ENCODE measurements around the gene RNF31.

RNF31 gene

DNA sequence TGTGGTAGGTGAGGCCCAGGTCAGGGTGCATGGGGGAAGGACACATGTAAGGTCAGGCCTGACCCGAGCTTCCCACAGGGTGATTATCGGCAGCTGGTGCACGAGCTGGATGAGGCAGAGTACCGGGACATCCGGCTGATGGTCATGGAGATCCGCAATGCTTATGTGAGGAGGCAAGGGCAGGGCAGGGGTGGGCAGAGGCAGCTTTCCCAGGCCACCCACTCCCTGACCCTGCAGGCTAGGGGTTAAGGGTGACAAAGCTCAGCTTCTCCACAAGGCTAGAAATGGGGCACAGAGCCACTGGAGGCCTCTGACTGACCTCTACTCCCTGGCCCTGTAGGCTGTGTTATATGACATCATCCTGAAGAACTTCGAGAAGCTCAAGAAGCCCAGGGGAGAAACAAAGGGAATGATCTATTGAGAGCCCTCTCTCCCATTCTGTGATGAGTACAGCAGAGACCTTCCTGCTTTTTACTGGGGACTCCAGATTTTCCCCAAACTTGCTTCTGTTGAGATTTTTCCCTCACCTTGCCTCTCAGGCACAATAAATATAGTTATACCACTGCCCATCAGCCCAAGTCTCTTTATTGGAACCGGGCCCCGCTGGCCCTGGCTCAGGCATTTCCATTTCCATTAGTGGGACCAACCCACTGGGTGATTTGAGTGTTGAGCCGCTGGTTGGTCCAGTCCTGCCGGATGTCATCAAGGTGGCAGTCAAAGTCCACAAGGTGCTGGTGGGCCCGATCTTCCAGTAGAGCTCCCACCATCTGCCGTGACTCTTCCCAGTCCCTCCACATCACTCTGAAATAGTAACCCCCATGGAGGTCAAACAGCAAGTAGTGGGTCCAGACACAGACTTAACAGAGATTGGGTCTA lies 8.7 kb upstream of the RNF31 start:
- DNase-seq, result no peak

DNA sequence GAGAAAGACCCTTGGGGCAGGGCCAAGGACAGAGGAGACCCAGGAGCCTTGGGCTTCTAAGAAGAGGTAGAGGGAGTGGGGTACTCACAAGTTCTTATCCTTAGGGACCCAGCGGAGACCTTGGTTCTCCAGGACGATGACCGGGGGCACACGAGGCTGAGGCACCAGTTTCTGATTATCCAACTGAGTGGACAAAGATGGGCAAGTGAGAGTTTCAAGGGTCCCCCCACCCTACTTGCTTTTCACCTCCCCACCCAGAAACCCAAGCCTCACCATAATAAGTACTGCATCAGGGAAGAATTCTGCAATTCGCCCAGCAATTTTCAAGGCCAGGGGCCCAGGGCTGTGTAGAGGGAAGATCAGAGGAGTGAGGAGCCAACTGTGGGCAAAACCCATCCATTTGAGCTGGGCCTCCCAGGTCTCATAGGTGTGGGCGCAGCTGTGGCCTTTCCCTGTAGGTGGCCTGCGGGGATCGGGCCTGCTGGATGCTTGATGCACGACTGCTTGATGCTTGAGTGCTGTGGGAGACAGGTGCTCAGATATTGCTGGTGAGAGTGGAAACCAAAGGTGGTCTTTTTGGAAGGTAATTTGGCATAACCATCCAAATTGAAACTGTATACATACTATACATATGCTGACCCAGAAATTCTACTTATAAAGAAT lies 7.9 kb upstream of the RNF31 start:
- DNase-seq, result peak; percentile 10

DNA sequence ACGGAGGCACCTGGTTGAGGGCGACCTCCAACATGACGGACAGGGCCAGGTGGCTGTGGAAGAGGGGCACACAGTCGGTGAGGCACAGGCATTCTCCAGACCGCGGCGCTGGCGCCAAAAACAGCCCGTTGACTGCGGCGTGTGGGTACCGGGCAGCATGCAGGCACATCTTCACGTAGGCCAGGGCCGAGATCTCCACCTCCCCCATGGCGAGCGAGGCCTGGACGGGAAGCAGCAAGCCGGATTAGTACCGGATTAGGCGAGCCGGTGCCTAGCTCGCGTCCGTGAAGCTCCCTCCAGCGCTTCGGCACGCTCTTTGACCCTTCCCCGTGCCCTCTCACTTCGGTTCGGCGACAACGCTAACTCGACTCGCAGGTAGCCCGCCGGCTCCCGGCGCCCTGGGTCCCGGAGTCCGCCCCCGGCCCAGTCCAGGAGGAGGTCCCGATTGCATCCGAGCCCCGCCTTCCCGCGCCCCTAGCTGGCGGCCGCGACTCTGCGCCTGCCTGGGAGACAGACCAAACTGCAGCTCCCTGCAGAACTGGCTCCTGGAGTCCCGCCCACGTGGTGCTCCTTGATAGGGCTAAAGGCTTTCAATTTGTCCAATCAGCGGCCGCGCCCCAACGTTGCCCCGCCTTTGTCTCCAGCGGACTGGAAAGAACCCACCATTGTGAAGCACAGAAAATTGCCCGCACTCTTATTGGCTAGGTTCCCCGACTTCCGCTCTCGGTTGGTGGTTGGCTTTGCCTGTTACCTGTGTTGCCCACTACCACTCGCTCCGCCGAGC lies 6.0 kb upstream of the RNF31 start, which contains the start of gene EMC9:
EMC9 (minus strand) TSS at position 495 of the 784 bp plus-strand sequence; CDS start at position 208, 287 bp downstream.
- peak; percentile 100 for DNase-seq

DNA sequence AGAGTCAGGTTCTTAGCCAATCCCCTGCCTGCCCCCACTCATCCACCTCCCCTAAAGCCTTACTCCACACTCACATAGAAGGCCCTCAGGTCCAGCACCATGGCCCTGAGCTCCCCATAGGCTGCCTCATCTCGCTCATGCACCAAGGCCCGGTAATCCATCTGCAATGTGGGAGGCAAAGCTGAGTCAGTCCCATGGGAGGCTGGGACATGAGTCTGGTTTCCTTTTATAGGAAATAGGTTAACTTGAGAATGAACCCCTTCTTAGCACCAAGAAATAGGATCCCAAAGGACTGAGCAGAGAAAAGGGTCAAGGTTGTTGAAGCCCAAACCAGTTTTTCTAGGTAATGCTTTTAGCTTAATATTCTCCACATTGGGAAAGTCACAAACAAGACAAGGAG lies 3.8 kb upstream of the RNF31 start:
- DNase-seq, result no peak

DNA sequence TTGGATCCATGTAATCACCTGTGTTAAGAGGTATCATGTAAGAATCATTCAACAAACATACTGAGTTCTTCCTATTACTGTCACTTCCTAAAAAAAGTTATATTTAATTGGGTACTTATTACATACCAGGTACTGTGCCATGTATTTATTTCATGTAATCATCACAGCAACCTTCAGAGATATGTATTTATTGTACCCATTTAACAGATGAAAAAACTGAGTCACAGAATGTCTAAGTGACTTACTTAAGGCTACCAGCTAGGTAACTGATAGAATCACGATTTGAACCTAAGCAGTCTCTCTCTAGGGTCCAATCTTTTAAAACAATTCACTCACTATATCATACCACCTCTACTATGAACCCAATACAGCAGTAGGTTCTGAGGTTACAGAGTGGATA lies 2.8 kb upstream of the RNF31 start:
- no peak for DNase-seq

DNA sequence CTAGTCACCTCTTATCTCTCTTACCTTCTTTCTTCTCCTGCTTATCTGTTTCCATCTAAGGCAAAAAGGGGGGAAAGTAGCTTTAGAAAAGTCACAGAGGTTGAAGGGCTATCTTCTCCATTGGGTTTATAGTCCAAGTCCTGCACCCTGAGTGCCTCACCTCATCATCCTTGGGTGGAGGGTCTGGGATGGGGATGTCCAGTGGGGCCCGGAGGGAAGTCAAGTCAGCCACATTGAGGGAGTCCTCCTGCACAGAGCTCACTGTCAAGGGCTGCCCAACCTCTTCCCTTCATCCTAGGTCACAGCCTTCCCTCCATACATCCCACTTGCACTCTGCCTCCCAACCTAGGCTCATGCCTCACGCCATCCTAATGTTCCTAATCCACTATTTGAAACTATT lies 2.1 kb upstream of the RNF31 start:
- no peak for DNase-seq

DNA sequence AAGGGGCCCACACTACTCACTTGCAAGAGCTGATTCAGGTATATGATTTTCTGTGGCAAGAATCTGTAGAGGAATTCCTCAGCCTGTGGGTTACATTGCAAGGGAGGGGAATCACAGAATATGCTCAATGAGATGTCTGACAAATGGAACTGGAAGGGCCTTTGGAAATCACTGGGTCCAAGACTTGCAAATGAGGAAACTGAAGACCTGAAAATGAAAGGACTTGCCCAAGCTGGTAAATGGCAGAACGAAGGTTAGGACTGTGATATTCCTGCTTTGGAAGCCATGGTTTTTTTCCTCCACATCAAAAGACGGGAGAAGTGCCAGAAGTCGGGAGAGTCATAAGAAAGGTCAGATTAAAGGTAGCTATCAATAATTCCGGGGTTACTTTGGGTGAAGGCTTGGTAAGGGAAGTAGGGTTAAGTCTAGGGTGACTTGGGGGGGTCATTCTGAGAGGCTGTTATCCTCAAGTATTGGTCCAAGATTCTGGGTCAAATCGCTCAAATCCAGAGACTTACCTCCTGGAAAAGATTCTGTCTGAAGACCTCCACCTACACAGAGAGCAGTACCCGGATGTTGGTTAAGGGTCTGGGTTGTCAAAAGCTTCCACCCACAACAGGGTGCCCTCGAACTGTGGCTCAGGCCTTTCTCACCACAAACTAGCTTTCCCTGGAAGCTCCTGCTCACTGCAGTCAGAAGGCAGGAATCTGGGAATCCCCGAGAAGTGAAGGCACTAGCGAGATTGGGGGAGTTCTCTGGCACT lies 1.4 kb upstream of the RNF31 start:
- peak; percentile 42 for DNase-seq

DNA sequence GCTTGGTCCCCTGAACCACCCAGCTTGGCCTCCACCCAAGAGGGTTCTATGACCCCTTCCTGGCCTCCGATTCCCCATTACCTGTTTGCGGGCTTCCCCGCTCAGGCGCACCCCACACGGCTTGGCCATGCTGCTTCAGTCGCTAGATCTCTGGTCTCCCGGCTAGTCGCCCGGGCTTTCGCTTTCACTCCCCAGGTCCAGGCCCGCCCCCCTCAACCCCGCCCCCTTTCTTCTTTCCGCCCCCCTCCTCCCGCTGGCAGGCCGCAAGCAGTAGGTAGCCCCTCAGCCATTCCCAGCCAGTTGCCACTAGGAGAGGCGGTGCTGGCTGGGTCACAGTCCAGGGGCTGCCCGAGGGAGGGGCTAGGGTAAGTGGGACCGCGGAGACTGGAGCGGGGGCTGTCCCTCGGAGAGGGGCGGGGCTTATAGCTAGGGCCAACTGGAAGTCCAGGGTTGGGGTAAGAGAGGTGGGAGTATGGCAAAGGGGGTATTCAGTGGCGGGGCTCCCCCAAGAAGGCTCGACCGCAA lies 783 bp upstream of the RNF31 start, which contains the start of gene PSME2:
PSME2 (minus strand) TSS at position 158 of the 525 bp plus-strand sequence; CDS start at position 129, 29 bp downstream.
- DNase-seq, result peak; percentile 98

DNA sequence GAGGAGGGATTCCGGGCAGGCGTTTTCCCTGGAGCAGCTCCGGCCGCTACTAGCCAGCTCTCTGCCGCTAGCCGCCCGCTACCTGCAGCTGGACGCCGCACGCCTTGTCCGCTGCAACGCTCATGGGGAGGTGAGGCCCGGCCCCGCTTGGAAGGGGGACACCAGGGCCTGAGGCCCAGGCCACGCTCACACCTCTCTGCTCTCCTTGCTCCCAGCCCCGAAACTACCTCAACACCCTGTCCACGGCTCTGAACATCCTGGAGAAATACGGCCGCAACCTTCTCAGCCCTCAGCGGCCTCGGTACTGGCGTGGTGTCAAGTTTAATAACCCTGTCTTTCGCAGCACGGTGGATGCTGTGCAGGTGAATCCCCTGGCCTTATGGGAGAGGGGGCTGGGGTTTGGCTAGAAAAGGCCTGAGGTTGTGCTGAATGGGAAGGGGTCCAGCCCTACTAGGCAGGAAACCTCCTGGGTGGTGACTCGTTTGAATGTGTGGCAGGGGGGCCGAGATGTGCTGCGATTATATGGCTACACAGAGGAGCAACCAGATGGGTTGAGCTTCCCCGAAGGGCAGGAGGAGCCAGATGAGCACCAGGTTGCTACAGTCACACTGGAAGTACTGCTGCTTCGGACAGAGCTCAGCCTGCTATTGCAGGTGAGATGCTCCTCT lies 597 bp downstream of the RNF31 start:
- DNase-seq, result no peak

DNA sequence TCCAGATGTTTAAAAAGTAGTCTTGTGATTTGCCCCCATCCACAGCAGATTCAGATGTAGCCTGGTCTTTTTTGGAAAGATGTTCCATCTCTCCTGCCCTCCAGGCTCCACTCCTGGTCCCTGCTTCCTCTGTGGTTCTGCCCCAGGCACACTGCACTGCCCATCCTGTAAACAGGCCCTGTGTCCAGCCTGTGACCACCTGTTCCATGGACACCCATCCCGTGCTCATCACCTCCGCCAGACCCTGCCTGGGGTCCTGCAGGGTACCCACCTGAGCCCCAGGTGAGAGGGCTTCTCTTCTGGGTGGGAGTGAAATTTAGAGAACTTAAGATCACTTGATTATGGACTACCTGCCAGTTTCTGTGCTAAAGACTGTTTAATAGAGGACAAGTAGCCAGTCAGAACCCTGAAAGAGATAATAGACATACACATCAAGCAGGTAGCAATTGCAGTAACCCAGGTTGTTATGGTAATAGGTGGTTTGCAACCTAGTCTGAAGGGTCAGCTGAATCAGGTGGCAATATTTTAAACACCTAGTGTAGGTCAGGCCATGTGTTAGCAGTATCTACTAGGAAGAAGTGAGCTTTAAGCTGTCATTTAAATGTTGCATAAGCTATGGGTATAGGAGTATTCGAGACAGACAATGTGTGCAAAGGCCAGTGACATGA lies 2.1 kb downstream of the RNF31 start:
- no peak for DNase-seq

DNA sequence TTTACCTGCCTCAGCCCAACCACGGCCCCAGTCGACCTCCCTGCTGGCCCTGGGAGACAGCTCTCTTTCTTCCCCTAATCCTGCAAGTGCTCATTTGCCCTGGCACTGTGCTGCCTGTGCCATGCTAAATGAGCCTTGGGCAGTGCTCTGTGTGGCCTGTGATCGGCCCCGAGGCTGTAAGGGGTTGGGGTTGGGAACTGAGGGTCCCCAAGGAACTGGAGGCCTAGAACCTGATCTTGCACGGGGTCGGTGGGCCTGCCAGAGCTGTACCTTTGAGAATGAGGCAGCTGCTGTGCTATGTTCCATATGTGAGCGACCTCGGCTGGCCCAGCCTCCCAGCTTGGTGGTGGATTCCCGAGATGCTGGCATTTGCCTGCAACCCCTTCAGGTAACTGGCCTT lies 2.8 kb downstream of the RNF31 start:
- no peak for DNase-seq

DNA sequence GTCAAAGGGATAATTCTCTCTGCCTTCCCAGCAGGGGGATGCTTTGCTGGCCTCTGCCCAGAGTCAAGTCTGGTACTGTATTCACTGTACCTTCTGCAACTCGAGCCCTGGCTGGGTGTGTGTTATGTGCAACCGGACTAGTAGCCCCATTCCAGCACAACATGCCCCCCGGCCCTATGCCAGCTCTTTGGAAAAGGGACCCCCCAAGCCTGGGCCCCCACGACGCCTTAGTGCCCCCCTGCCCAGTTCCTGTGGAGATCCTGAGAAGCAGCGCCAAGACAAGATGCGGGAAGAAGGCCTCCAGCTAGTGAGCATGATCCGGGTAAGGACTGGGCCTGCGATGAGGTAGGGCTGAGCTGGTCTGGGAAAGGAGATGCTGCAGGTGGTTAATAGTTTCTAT lies 3.3 kb downstream of the RNF31 start:
- no peak for DNase-seq

DNA sequence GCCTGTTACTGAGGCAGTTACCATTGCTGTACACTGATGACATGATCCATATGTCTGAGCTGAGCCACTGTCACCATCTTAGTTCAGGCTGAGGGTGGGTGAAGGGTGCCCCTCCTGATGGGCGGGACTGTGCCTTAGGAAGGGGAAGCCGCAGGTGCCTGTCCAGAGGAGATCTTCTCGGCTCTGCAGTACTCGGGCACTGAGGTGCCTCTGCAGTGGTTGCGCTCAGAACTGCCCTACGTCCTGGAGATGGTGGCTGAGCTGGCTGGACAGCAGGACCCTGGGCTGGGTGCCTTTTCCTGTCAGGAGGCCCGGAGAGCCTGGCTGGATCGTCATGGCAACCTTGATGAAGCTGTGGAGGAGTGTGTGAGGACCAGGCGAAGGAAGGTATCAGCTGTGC lies 3.7 kb downstream of the RNF31 start:
- DNase-seq, result no peak

DNA sequence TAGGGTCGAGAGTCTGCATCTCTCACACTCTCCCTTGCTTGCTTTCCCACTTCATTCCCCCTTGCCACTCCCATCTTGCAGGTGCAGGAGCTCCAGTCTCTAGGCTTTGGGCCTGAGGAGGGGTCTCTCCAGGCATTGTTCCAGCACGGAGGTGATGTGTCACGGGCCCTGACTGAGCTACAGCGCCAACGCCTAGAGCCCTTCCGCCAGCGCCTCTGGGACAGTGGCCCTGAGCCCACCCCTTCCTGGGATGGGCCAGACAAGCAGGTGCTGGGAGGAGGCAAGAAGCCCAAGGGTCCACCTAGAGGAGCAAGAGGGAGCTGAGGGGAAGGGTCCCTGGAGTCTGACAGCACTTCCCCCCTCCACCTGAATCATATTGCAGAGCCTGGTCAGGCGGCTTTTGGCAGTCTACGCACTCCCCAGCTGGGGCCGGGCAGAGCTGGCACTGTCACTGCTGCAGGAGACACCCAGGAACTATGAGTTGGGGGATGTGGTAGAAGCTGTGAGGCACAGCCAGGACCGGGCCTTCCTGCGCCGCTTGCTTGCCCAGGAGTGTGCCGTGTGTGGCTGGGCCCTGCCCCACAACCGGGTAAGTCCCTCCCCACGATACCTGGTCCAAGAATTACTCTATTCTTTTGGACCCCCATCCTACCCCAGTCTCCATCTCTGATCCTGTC lies 4.2 kb downstream of the RNF31 start:
- DNase-seq, result no peak

DNA sequence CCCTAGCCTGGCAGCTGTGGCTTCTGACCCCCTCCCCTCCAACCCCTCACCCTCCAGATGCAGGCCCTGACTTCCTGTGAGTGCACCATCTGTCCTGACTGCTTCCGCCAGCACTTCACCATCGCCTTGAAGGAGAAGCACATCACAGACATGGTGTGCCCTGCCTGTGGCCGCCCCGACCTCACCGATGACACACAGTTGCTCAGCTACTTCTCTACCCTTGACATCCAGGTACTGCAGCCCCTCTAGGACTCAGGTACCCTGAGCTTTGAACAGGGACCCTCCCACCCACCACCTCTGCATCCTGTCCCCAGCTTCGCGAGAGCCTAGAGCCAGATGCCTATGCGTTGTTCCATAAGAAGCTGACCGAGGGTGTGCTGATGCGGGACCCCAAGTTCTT lies 7.8 kb downstream of the RNF31 start:
- DNase-seq, result no peak

DNA sequence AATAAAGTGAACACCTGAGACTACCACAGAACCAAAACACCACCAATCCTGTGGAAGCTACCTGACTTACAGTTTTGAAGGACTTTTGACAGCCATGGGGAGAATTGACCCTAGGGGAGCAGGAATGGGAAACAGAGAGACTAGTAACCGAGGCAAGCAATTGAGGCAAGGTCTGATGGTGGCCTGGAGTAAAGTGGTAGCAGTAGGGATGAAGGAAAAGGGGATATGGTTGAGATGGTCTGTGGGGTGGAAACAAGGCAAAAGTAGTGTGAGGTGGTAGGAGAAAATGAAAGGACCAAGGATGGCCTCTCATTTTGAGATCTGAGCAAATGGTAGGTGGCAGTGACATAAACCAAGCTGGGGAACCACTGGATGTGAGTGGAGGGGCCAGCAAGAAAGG lies 9.5 kb downstream of the RNF31 start:
- DNase-seq, result no peak

DNA sequence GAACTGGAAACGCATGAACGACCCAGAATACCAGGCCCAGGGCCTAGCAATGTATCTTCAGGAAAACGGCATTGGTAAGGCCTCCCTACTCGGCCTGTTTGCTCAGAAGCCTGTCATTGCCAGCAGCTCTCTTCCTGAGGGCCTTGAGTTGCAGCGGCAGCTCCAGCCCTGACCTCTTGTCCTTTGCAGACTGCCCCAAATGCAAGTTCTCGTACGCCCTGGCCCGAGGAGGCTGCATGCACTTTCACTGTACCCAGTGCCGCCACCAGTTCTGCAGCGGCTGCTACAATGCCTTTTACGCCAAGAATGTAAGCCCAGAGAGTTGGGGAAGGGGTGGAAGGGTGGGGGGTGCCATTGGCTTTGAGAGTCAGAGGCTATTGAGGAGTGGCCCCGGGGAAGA lies 10.0 kb downstream of the RNF31 start:
- no peak for DNase-seq

DNA sequence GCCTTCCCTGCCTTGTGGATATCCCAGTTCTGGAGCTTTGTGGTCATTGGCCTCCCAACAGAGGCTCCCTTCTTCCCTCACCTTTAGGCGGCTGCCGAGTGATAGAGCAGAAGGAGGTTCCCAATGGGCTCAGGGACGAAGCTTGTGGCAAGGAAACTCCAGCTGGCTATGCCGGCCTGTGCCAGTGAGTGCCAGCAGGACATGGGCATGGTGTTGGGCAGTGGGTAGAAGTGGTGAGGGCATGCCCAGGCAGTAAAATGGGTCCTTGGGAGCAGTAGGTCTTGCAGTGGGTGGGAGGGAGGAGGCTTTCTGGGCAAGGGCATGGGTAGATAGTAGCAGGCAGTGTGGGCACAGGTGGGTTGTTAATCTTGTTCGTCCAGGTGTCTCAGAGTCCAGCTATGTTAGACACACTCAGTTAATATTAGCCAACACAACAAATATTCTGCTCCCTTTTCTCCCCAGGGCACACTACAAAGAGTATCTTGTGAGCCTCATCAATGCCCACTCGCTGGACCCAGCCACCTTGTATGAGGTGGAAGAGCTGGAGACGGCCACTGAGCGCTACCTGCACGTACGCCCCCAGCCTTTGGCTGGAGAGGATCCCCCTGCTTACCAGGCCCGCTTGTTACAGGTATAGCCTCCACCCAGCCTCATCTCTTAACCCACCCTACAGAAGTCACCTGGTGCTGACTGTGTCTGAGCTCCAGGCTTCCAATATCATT lies 12.6 kb downstream of the RNF31 start:
- no peak for DNase-seq

DNA sequence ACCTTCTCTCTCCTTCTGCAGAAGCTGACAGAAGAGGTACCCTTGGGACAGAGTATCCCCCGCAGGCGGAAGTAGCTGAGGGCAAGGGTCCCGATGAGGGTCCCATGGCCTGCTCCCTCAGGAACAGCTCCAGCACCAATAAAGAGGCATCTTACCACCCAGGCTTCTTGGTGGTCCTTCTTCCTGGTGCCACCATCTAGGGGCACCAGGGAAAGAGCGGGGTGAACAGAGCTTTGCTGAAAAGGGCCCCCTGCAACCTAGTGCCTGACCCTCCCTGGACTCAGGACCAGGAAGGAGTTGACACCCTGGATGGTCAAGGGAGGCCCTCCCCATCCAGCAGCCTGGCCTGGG lies 13.2 kb downstream of the RNF31 start:
- DNase-seq, result no peak

Data from NCI-H345 (cell line).